ENCODE measurements around the gene IQCK.

The IQCK gene

DNA sequence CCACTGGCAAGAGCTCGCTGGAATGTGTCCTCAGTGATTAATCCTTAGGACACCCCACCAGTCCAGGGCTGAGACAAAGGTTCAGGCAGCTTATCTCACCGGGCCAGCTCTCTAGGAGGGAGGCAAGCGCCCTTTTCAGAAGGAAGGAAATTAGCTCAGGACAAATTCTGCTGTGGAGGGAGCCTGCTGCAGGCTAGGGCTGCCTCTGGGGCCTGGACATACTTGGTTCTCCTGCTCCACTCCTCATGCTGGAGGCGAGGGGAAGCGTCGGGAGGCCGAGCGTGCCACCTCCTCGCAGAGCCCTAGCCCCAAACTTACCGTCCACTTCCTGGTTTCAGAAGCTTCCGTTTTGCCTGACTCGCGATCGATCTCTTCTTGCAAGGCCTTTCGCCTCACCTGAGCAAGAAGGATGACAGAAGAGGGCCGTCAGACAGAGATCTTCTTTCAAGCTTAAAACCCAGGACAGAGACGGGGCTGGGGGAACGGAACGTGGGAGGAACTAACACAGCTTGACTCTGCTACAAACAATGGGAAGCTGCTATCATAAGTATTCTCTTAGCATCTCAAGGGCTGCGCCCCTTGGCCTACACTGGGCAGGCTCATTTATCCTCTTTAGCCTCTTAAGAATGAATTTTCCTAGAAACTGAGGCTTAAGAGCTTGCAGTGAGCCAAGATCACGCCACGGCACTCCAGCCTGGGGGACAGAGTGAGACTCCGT, 7.7 kb upstream of the IQCK start:
- TF ChIP-seq TCF12 (IDR thresholded peaks at IDR 0.05; ENCODE audit: low read depth) (no peak), RAD21 (IDR thresholded peaks at IDR 0.05; ENCODE audit: low read depth) (no peak), EP300 (IDR thresholded peaks at IDR 0.05; ENCODE audit: borderline replicate concordance) (no peak), EGR1 (IDR thresholded peaks at IDR 0.05) (no peak), FOXM1 (IDR thresholded peaks at IDR 0.05; ENCODE audit: borderline replicate concordance, low read depth) (no peak), USF1 (IDR thresholded peaks at IDR 0.05) (no peak), CEBPB (IDR thresholded peaks at IDR 0.05) (no peak), TAF1 (IDR thresholded peaks at IDR 0.05; ENCODE audit: low read depth) (no peak), CREB1 (IDR thresholded peaks at IDR 0.05; ENCODE audit: low read depth) (no peak)

- TF ChIP-seq EGR1 (IDR thresholded peaks at IDR 0.05) (no peak), EP300 (IDR thresholded peaks at IDR 0.05; ENCODE audit: borderline replicate concordance) (no peak), CREB1 (IDR thresholded peaks at IDR 0.05; ENCODE audit: low read depth) (no peak), TEAD4 (IDR thresholded peaks at IDR 0.05) (no peak), FOXM1 (IDR thresholded peaks at IDR 0.05; ENCODE audit: borderline replicate concordance, low read depth) (no peak), ZBTB7A (IDR thresholded peaks at IDR 0.05; ENCODE audit: low read depth) (no peak), USF1 (IDR thresholded peaks at IDR 0.05) (no peak), NFIC (IDR thresholded peaks at IDR 0.05) (no peak), TCF12 (IDR thresholded peaks at IDR 0.05; ENCODE audit: low read depth) (no peak), CEBPB (IDR thresholded peaks at IDR 0.05) (no peak), YY1 (IDR thresholded peaks at IDR 0.05; ENCODE audit: low read depth) (no peak), RAD21 (IDR thresholded peaks at IDR 0.05; ENCODE audit: low read depth) (no peak)
- TF ChIP-seq, protein P1, sequence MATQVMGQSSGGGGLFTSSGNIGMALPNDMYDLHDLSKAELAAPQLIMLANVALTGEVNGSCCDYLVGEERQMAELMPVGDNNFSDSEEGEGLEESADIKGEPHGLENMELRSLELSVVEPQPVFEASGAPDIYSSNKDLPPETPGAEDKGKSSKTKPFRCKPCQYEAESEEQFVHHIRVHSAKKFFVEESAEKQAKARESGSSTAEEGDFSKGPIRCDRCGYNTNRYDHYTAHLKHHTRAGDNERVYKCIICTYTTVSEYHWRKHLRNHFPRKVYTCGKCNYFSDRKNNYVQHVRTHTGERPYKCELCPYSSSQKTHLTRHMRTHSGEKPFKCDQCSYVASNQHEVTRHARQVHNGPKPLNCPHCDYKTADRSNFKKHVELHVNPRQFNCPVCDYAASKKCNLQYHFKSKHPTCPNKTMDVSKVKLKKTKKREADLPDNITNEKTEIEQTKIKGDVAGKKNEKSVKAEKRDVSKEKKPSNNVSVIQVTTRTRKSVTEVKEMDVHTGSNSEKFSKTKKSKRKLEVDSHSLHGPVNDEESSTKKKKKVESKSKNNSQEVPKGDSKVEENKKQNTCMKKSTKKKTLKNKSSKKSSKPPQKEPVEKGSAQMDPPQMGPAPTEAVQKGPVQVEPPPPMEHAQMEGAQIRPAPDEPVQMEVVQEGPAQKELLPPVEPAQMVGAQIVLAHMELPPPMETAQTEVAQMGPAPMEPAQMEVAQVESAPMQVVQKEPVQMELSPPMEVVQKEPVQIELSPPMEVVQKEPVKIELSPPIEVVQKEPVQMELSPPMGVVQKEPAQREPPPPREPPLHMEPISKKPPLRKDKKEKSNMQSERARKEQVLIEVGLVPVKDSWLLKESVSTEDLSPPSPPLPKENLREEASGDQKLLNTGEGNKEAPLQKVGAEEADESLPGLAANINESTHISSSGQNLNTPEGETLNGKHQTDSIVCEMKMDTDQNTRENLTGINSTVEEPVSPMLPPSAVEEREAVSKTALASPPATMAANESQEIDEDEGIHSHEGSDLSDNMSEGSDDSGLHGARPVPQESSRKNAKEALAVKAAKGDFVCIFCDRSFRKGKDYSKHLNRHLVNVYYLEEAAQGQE (IDR thresholded peaks at IDR 0.05; ENCODE audit: low read depth): no peak
- TF ChIP-seq, protein P2, sequence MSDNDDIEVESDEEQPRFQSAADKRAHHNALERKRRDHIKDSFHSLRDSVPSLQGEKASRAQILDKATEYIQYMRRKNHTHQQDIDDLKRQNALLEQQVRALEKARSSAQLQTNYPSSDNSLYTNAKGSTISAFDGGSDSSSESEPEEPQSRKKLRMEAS (IDR thresholded peaks at IDR 0.05): no peak
These were observed 7.0 kb upstream of the IQCK start for GRCh38 chr16:19710991-19711545.

- TF ChIP-seq TAF1 (IDR thresholded peaks at IDR 0.05; ENCODE audit: low read depth): no peak
- TF ChIP-seq RAD21 (IDR thresholded peaks at IDR 0.05; ENCODE audit: low read depth): no peak
These were observed 6.4 kb upstream of the IQCK start for GRCh38 chr16:19711643-19712042.

DNA sequence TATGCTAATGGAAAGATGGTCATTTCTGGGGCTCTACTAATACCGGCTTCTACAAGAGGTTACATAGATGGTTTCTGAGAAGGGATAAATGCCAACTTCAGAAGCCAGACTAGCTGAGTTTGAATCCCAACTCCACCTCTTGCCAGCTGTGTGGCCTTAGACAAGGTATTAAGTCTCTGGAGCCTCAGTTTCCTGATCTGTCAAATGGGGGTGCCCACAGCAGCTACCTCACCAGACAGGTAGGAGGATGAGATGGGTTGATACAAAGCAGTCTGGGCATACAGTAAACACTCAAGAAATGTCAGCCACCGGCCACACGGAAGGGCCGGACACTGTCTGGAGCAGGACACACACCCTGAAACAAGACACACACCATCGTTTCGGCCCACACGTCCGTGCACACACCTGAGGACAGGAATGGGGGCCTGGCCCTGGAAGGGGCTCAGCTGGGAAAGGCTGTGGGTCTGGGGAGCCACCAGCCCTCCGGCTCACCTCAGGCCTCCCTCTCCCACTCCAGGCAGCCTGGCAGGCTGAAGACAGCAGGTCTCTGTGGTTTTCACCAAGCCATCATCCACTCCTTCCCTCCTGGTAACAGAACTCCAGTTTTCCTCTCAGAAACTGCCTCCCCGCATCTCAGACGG, 5.5 kb upstream of the IQCK start:
- TF ChIP-seq, protein P2 (IDR thresholded peaks at IDR 0.05): no peak
- no peak for TF ChIP-seq TEAD4 (IDR thresholded peaks at IDR 0.05)
- no peak for TF ChIP-seq TAF1 (IDR thresholded peaks at IDR 0.05; ENCODE audit: low read depth)
- TF ChIP-seq CREB1 (IDR thresholded peaks at IDR 0.05; ENCODE audit: low read depth): no peak
- TF ChIP-seq CEBPB (IDR thresholded peaks at IDR 0.05): no peak
- no peak for TF ChIP-seq NFIC (IDR thresholded peaks at IDR 0.05)
- no peak for TF ChIP-seq EGR1 (IDR thresholded peaks at IDR 0.05)
- no peak for TF ChIP-seq USF1 (IDR thresholded peaks at IDR 0.05)
- TF ChIP-seq, protein P1 (IDR thresholded peaks at IDR 0.05; ENCODE audit: low read depth): no peak
- TF ChIP-seq YY1 (IDR thresholded peaks at IDR 0.05; ENCODE audit: low read depth): no peak
- TF ChIP-seq ZBTB7A (IDR thresholded peaks at IDR 0.05; ENCODE audit: low read depth): no peak
- TF ChIP-seq EP300 (IDR thresholded peaks at IDR 0.05; ENCODE audit: borderline replicate concordance): no peak
- TF ChIP-seq TCF12 (IDR thresholded peaks at IDR 0.05; ENCODE audit: low read depth): no peak
- TF ChIP-seq RAD21 (IDR thresholded peaks at IDR 0.05; ENCODE audit: low read depth): no peak
- no peak for TF ChIP-seq FOXM1 (IDR thresholded peaks at IDR 0.05; ENCODE audit: borderline replicate concordance, low read depth)

DNA sequence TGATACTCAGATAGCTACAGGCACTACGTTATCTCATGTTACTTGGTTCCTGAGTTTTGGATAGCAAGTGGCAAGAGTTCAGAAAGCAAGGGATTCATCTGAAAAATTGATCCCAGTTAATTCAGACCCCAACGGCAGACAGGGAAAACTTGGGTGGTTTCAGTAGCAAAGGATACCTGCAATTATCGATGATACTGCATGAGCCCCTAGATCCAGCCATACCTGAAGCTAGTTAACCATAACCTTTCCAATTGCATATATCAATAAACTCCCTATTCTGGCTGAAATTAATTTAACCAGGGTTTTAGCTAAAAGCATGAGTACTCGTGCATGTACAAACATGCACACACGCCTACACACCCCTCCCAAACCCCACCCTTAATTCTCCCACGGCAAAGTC, 4.4 kb upstream of the IQCK start:
- TF ChIP-seq EGR1 (IDR thresholded peaks at IDR 0.05): no peak

Measured in Ishikawa (cell line).